Gastrocnemius medialis (tissue), 4 donors: ENCODE measurements around the gene PARP8.

Source experiments
- CTCF ChIP-seq, 5 experiments: fragments of 450-650 bp in 3 of 5; fragments of 200-600 bp in 2 of 5; sonication (generic) in 2 of 5; IDR thresholded peaks in 4 of 5; conservative IDR thresholded peaks in 1 of 5; 1 replicate in 4 of 5; 2 replicates in 1 of 5; pipeline ENCODE4 v1.5.1; 2016 to 2019; ENCODE audit warnings: antibody characterized with exemption in 5 of 5, mild to moderate bottlenecking in 3 of 5, moderate library complexity in 3 of 5
- POLR2A ChIP-seq, 2 donors: fragments of 450-650 bp; IDR thresholded peaks; one replicate each; pipeline ENCODE4 v1.6.1; 2017; ENCODE audit warnings: antibody characterized with exemption in 2 of 2, mild to moderate bottlenecking in 2 of 2, moderate library complexity in 2 of 2

GRCh38 chr5:50766042-50766441 lies 99.6 kb downstream of the PARP8 start:
- no peak for TF ChIP-seq CTCF (IDR thresholded peaks at IDR 0.05 in 4 of 5, conservative IDR thresholded peaks at IDR 0.05 in 1 of 5)
- TF ChIP-seq POLR2A (IDR thresholded peaks at IDR 0.05) = no peak
